Naive B cell (primary cell): ENCODE measurements around the gene TPSG1. TPM values are rescaled to one million over a fixed set of nuclear protein-coding genes. Genes with fewer than 3 reads are reported as not detected.

Experiments
- ATAC-seq, 2 donors: fragments of 150-1000 bp; cut with Tn5 transposase; 2 replicates each; pipeline ENCODE4 v1.10.0; 2021; ENCODE audit warnings: low read depth in 2 of 2, mild to moderate bottlenecking in 2 of 2, moderate library complexity in 2 of 2
- DNase-seq: peaks from one replicate; pipeline ENCODE4 v3.0.0; 2022
- H3K27ac Mint-ChIP-seq, 6 donors: one replicate each; pipeline ENCODE4 v1.8.0; 2020 to 2022; ENCODE audit warnings: mild to moderate bottlenecking in 6 of 6, mixed read lengths in 6 of 6, moderate library complexity in 5 of 6, inconsistent platforms in 2 of 6
- H3K27me3 Mint-ChIP-seq, 3 donors: one replicate each; pipeline ENCODE4 v1.8.0; 2021 to 2022; ENCODE audit warnings: mixed read lengths in 3 of 3, mild to moderate bottlenecking in 1 of 3
- H3K36me3 Mint-ChIP-seq, 2 donors: one replicate each; pipeline ENCODE4 v1.8.0; 2020 to 2022; ENCODE audit warnings: mixed read lengths in 2 of 2, inconsistent platforms in 1 of 2, mild to moderate bottlenecking in 1 of 2
- H3K4me1 Mint-ChIP-seq, 3 donors: one replicate each; pipeline ENCODE4 v1.8.0; 2020 to 2022; ENCODE audit warnings: mixed read lengths in 3 of 3, inconsistent platforms in 1 of 3, mild to moderate bottlenecking in 1 of 3, moderate library complexity in 1 of 3
- H3K4me3 Mint-ChIP-seq, 8 donors: one replicate each; pipeline ENCODE4 v1.8.0; 2020 to 2022; ENCODE audit warnings: mild to moderate bottlenecking in 8 of 8, mixed read lengths in 8 of 8, moderate library complexity in 8 of 8, inconsistent platforms in 2 of 8
- H3K9me3 Mint-ChIP-seq, 7 donors: one replicate each; pipeline ENCODE4 v1.8.0; 2020 to 2022; ENCODE audit warnings: mixed read lengths in 7 of 7, mild to moderate bottlenecking in 5 of 7, inconsistent platforms in 2 of 7, moderate library complexity in 1 of 7
- polyA plus RNA-seq, 6 donors: library from polyadenylated mRNA; unstranded; fragments of 300-500 nt; fragmentation: Illumina TruSeq; gene quantifications; one replicate each; pipeline ENCODE4 v1.2.3, GENCODE V29; 2021; ENCODE audit warnings: low read depth in 6 of 6

Gene TPSG1
- polyA plus RNA-seq, 6 donors from 2014 or later: not detected

DNA sequence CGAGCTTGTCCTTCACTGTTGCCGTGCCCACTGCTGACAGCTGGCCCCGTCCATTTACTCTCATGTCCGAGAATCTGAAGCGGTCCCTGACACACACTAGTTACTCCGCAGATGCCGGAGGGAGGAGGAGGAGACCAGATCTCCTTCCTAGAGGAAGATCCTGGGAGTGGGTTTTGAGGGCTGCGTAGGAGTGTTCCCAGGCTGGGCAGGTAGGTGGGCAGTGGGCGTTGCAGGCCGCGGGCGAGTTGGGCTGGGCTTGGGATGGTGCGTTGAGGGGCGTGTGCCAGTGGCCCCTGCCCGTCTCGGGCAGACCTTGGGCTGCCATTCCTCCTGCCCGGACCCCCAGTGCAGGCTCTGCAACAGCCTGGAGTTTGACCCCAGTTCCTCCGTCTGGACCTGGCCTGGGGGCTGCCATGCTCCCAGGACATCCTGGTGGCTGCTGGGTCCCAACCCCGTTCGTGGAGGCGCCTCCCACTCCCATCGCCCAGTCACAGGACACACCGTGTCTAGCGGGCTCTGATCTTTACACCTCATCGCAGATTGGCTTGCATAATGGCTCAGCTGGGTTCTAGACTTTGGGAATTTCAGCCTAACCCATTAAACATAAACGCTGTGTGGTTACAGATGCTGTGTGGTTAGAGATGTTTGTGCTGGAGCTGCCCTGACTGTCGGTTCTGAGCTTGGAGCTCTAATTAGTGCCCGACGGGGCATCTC, 49.3 kb downstream of the TPSG1 start:
- Mint-ChIP-seq H3K4me1 (no peaks in the 10 kb centered on the region), H3K9me3 (no peaks in the 10 kb centered on the region), H3K36me3 (no peaks in the 10 kb centered on the region), H3K27me3 (peaks cover 0 to 1% (median under 1%) of the 10 kb centered on the region in 3 donors), H3K27ac (no peak overlapping the region), H3K4me3 (peak overlapping the region in 1 of 8 donors; percentile 11)
- ATAC-seq (no peak), DNase-seq (no peak)

DNA sequence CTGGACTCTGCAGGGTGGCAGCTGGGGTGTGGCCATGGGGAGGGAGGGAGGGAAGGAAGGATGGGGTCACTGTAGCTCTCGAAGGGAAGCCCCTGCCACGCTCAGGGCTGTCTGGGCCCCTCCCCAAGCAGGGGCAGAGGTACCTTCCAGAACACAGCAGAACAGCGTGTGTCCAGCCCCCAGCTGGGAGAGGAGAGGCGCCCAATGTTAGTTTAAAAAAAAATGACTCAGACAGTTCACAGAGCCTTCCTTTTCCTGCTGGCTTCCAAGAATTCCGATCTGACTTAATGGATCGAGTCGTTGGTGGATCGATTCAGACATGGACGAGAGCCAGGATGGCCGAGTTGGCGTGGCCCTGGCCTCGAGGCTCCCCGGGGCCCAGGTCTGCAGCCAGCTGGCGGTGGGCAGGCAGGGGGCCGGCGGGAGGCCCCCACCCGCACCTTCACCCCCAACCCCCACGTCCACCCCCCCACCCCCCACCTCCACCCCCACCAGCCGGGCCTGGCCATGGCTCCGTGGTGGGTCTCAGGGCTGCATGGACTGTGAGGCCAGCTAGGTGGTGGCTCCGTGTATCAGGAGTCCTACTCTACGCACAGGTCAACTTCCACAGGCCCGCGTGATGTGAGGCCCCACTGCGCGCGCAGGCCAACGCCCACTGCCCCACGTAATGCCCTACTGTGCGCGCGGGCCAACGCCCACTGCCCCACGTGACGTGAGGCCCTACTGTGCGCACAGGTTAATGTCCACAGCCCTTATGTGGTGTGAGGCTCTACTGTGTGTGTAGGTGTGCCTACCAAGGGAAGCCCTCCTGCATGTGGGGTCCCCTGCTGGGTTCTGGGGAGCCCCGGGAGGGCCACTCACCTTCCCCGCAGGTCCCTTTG, 50.4 kb downstream of the TPSG1 start:
- Mint-ChIP-seq H3K4me3 (no peak overlapping the region), H3K4me1 (no peaks in the 10 kb centered on the region), H3K9me3 (no peaks in the 10 kb centered on the region)

DNA sequence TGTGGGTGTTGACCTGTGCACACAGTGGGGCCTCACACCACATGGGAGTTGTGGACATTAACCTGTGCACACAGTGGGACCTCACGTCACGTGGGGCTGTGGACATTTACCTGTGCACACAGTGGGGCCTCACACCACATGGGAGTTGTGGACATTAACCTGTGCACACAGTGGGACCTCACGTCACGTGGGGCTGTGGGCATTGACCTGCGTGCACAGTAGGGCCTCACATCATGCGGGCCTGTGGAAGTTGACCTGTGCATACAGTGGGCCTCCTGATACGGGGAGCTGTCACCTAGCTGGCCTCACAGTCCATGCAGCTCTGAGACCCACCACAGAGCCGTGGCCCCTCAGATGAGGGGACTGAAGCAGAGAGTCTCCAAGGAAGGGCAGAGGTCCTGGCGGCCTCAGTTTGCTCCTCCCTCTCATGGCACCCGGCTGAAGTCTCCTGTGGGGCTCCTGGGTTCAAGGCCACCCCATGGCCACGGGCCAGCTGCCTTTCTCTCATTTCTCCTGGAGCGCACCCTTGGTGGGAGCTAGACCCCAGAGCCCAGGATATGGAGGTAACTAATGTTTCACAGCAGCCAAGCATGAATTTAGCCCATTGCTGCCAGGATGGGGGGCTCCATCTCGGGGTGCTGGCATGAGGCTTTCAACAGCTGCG, 51.1 kb downstream of the TPSG1 start:
- DNase-seq (no peak), ATAC-seq (no peak)
- Mint-ChIP-seq H3K27me3 (peaks cover 0 to 7% (median 6%) of the 10 kb centered on the region in 3 donors), H3K4me1 (no peaks in the 10 kb centered on the region), H3K4me3 (no peak overlapping the region), H3K36me3 (no peaks in the 10 kb centered on the region), H3K27ac (no peak overlapping the region), H3K9me3 (no peaks in the 10 kb centered on the region)

More for the DNA sequence above, 50.4 kb downstream of the TPSG1 start:
- DNase-seq (no peak), ATAC-seq (no peak)
- Mint-ChIP-seq H3K27ac (no peak overlapping the region), H3K36me3 (no peaks in the 10 kb centered on the region), H3K27me3 (peaks cover 0 to 7% (median 6%) of the 10 kb centered on the region in 3 donors)

DNA sequence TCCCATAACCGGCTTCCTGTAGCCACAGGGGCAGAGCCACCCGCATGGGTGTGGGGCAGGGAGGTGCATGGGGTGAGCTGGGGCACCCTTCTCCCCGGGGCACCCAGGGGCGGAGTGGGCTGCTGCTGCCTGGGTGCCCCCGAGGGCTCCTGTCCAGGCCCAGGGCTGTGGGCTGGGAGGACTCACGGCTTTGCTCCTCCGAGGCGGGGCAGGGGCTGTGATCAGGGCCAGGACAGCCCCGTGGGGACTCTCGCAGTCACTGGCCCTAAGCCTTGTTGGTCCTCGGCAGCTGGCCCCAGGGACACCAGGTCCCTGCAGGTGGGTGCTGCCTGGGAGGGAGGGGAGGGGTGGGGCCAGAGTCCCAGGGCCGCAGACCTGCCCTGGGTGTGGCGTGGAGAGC, 52.4 kb downstream of the TPSG1 start:
- Mint-ChIP-seq H3K27me3 (peaks cover 0 to 7% (median 6%) of the 10 kb centered on the region in 3 donors), H3K36me3 (no peaks in the 10 kb centered on the region), H3K27ac (no peak overlapping the region), H3K9me3 (no peaks in the 10 kb centered on the region), H3K4me3 (no peak overlapping the region), H3K4me1 (no peaks in the 10 kb centered on the region)
- ATAC-seq (no peak), DNase-seq (no peak)

DNA sequence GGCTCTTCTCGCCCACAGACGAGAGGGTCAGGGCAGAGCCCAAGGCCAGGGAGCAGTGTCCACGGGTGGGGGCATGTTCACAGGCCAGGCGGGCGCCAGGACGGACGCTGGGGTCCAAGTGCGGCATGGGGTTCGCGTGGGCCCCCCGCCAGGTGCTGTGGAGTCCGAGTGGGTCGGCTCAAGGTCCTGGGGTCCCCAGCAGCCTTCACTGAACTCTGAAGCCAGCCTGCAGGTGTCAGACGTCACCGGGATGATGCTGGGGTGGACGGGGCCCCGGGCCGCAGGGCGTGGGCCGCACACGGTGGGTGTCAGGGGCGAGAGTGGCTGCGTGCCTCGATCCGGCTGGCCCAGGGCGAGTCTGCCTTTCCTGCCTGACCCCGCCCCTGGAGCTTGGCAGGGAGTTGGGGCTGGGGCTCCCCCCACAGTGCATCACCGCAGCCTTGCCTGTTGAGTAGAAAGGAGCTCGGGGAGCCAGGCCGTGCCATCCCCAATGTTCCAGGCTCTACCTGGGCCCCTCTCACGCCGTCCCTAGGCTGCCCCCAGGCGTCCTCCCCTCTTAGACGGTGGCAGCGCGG, 53.1 kb downstream of the TPSG1 start:
- no peak overlapping the region for H3K4me3 Mint-ChIP-seq
- DNase-seq (no peak), ATAC-seq (no peak)
- no peaks in the 10 kb centered on the region for H3K4me1 Mint-ChIP-seq
- no peaks in the 10 kb centered on the region for H3K9me3 Mint-ChIP-seq
- no peaks in the 10 kb centered on the region for H3K36me3 Mint-ChIP-seq
- H3K27ac Mint-ChIP-seq: no peak overlapping the region
- H3K27me3 Mint-ChIP-seq: peaks cover 0 to 7% (median 6%) of the 10 kb centered on the region in 3 donors

Other genes starting within 250 kb of the TPSG1 start
- not detected for gene SOX8, start 243.5 kb downstream of the TPSG1 start, polyA plus RNA-seq
- gene SSTR5, start 152.5 kb downstream of the TPSG1 start, polyA plus RNA-seq: not detected
- not detected for gene C1QTNF8, start 129.0 kb downstream of the TPSG1 start, polyA plus RNA-seq
- gene CACNA1H, start 72.2 kb downstream of the TPSG1 start, polyA plus RNA-seq: not detected
- gene TPSB2, start 4.9 kb upstream of the TPSG1 start, polyA plus RNA-seq: not detected
- not detected for gene TPSAB1, start 15.4 kb upstream of the TPSG1 start, polyA plus RNA-seq
- gene TPSD1, start 30.8 kb upstream of the TPSG1 start, polyA plus RNA-seq: not detected
- gene UBE2I, start 84.4 kb upstream of the TPSG1 start, polyA plus RNA-seq: 100 to 1,000 TPM in 5 of 6 donors, 10 to 100 TPM in 1; 99.5 to 121 (median 114) TPM
- 1 to 10 TPM in 1 of 6 donors, under 1 TPM in 4, not detected in 1; 0.20 to 1.3 (median 0.67) TPM for gene BAIAP3, start 108.4 kb upstream of the TPSG1 start, polyA plus RNA-seq
- gene TSR3, start 126.6 kb upstream of the TPSG1 start, polyA plus RNA-seq: 100 to 1,000 TPM in 3 of 6 donors, 10 to 100 TPM in 3; 87.9 to 103 (median 99.1) TPM
- gene GNPTG, start 126.7 kb upstream of the TPSG1 start, polyA plus RNA-seq: 10 to 100 TPM; 39.7 to 52.1 (median 44.6) TPM
- 10 to 100 TPM in 1 of 6 donors, 1 to 10 TPM in 5; 7.2 to 25.7 (median 9.2) TPM for gene UNKL, start 189.4 kb upstream of the TPSG1 start, polyA plus RNA-seq
- gene UQCC4, start 195.5 kb upstream of the TPSG1 start, polyA plus RNA-seq: 10 to 100 TPM; 39.8 to 65.5 (median 46.2) TPM
- not detected for gene PERCC1, start 205.8 kb upstream of the TPSG1 start, polyA plus RNA-seq
- under 1 TPM in 2 of 6 donors, not detected in 4; 0.16 to 0.26 TPM for gene CCDC154, start 219.3 kb upstream of the TPSG1 start, polyA plus RNA-seq
- gene CLCN7, start 249.8 kb upstream of the TPSG1 start, polyA plus RNA-seq: 10 to 100 TPM; 48.6 to 92.2 (median 61.4) TPM